Effector memory CD4-positive, alpha-beta T cell (primary cell): ENCODE measurements around the gene APOL2.
"Not testable (repeated sequence)": the region's sequence is repeated elsewhere in the genome, so short reads cannot be mapped to it uniquely, and the experiment has no call there.

Experiments
- DNase-seq, 3 donors: peaks; one replicate each; pipeline ENCODE4 v3.0.0-alpha.2; 2020
- H3K27ac ChIP-seq: 2 replicates; pipeline ENCODE4 v1.7.0; 2013; ENCODE audit warnings: mild to moderate bottlenecking, low read length, moderate library complexity; ENCODE audit not compliant: insufficient read depth, poor library complexity, severe bottlenecking
- H3K27me3 ChIP-seq: replicated peaks from 2 replicates; pipeline ENCODE4 v1.7.0; 2013; ENCODE audit warnings: mild to moderate bottlenecking, low read length; ENCODE audit not compliant: insufficient read depth, control insufficient read depth, poor library complexity, severe bottlenecking
- H3K36me3 ChIP-seq: 2 replicates; pipeline ENCODE4 v1.7.0; 2013; ENCODE audit warnings: mild to moderate bottlenecking, low read length, moderate library complexity; ENCODE audit not compliant: control insufficient read depth, insufficient read depth
- H3K4me1 ChIP-seq: 2 replicates; pipeline ENCODE4 v1.7.0; 2013; ENCODE audit warnings: low read length, mild to moderate bottlenecking; ENCODE audit not compliant: control insufficient read depth, insufficient read depth, poor library complexity, severe bottlenecking
- H3K4me3 ChIP-seq: 2 replicates; pipeline ENCODE4 v1.7.0; 2013; ENCODE audit warnings: low read length, low read depth, mild to moderate bottlenecking; ENCODE audit not compliant: insufficient read depth, poor library complexity, severe bottlenecking
- H3K9me3 ChIP-seq: 2 replicates; pipeline ENCODE4 v1.7.0; 2013; ENCODE audit warnings: mild to moderate bottlenecking, low read length, moderate library complexity; ENCODE audit not compliant: control insufficient read depth

Gene APOL2

GRCh38 chr22:36193577-36193976 is 45.8 kb downstream of the APOL2 start:
- Histone ChIP-seq H3K9me3 (no peaks in the 10 kb centered on the region), H3K4me1 (no peaks in the 10 kb centered on the region), H3K36me3 (no peaks in the 10 kb centered on the region), H3K4me3 (no peak overlapping the region), H3K27ac (no peak overlapping the region), H3K27me3 (no peaks in the 10 kb centered on the region)
- DNase-seq, result no peak

- no peak for DNase-seq
- no peak overlapping the region for H3K4me3 ChIP-seq
Measured at GRCh38 chr22:36193171-36193570, 46.2 kb downstream of the APOL2 start.

GRCh38 chr22:36192542-36192941 is 46.8 kb downstream of the APOL2 start:
- H3K27me3 ChIP-seq, result no peaks in the 10 kb centered on the region
- H3K4me3 ChIP-seq, result no peak overlapping the region
- no peak overlapping the region for H3K27ac ChIP-seq
- no peaks in the 10 kb centered on the region for H3K36me3 ChIP-seq
- DNase-seq, result no peak
- H3K4me1 ChIP-seq, result no peaks in the 10 kb centered on the region
- H3K9me3 ChIP-seq, result no peaks in the 10 kb centered on the region

More at GRCh38 chr22:36193171-36193570, 46.2 kb downstream of the APOL2 start:
- no peaks in the 10 kb centered on the region for H3K9me3 ChIP-seq
- no peaks in the 10 kb centered on the region for H3K36me3 ChIP-seq
- H3K4me1 ChIP-seq, result no peaks in the 10 kb centered on the region
- no peak overlapping the region for H3K27ac ChIP-seq
- no peaks in the 10 kb centered on the region for H3K27me3 ChIP-seq

GRCh38 chr22:36191106-36191836 is 48.1 kb downstream of the APOL2 start:
- Histone ChIP-seq H3K36me3 (no peaks in the 10 kb centered on the region), H3K27me3 (no peaks in the 10 kb centered on the region), H3K9me3 (no peaks in the 10 kb centered on the region), H3K4me1 (no peaks in the 10 kb centered on the region), H3K27ac (no peak overlapping the region), H3K4me3 (no peak overlapping the region)
- no peak for DNase-seq

- not testable (repeated sequence) for H3K36me3 ChIP-seq, DNase-seq, H3K4me3 ChIP-seq, H3K27me3 ChIP-seq, H3K9me3 ChIP-seq, H3K27ac ChIP-seq, H3K4me1 ChIP-seq
Measured at GRCh38 chr22:36187862-36188261, 51.5 kb downstream of the APOL2 start.

GRCh38 chr22:36185828-36186624 is 53.3 kb downstream of the APOL2 start:
- Histone ChIP-seq H3K27me3 (no peaks in the 10 kb centered on the region), H3K9me3 (no peaks in the 10 kb centered on the region), H3K4me1 (no peaks in the 10 kb centered on the region), H3K27ac (no peak overlapping the region), H3K4me3 (no peak overlapping the region), H3K36me3 (no peaks in the 10 kb centered on the region)
- no peak for DNase-seq

- no peaks in the 10 kb centered on the region for H3K27me3 ChIP-seq
- H3K4me1 ChIP-seq, result peaks cover 4% of the 10 kb centered on the region
- no peaks in the 10 kb centered on the region for H3K9me3 ChIP-seq
- no peak overlapping the region for H3K4me3 ChIP-seq
- DNase-seq, result no peak
- H3K36me3 ChIP-seq, result no peaks in the 10 kb centered on the region
- H3K27ac ChIP-seq, result no peak overlapping the region
Measured at GRCh38 chr22:36184433-36185025, 54.8 kb downstream of the APOL2 start.

GRCh38 chr22:36183446-36183845 is 55.9 kb downstream of the APOL2 start:
- peaks cover 4% of the 10 kb centered on the region for H3K4me1 ChIP-seq
- no peak overlapping the region for H3K27ac ChIP-seq
- H3K27me3 ChIP-seq, result no peaks in the 10 kb centered on the region
- no peaks in the 10 kb centered on the region for H3K9me3 ChIP-seq
- no peak overlapping the region for H3K4me3 ChIP-seq
- DNase-seq, result no peak
- no peaks in the 10 kb centered on the region for H3K36me3 ChIP-seq

- Histone ChIP-seq H3K36me3 (no peaks in the 10 kb centered on the region), H3K9me3 (no peaks in the 10 kb centered on the region), H3K4me1 (peaks cover 4% of the 10 kb centered on the region), H3K27ac (no peak overlapping the region), H3K4me3 (no peak overlapping the region), H3K27me3 (no peaks in the 10 kb centered on the region)
- no peak for DNase-seq
Measured at GRCh38 chr22:36182857-36183256, 56.5 kb downstream of the APOL2 start.

- no peak for DNase-seq
- Histone ChIP-seq H3K27me3 (no peaks in the 10 kb centered on the region), H3K9me3 (no peaks in the 10 kb centered on the region), H3K36me3 (no peaks in the 10 kb centered on the region), H3K27ac (no peak overlapping the region), H3K4me3 (no peak overlapping the region), H3K4me1 (peaks cover 4% of the 10 kb centered on the region)
Measured at GRCh38 chr22:36182056-36182455, 57.3 kb downstream of the APOL2 start.
